Gastrocnemius medialis (tissue), 4 donors: ENCODE data around the gene MYPOP. TPM values are rescaled to one million over a fixed set of nuclear protein-coding genes. Genes with fewer than 3 reads are reported as not detected.

Experiments
- ATAC-seq, 2 donors: fragments of 150-250 bp; one replicate each; pipeline ENCODE4 v1.9.1; 2016
- DNase-seq, 2 donors: peaks; one replicate each; pipeline ENCODE4 v3.0.0-alpha.2; 2019
- H3K27ac ChIP-seq, 4 donors: fragments of 200-600 bp; sonication (generic); 1 replicate in 1 of 4; 2 replicates in 3 of 4; pipeline ENCODE4 v1.5.1; 2016 to 2018; ENCODE audit warnings: mild to moderate bottlenecking in 2 of 4, moderate library complexity in 1 of 4
- H3K27me3 ChIP-seq, 3 donors: fragments of 200-600 bp; sonication (generic) in 2 of 3; 1 replicate in 1 of 3; 2 replicates in 2 of 3; pipeline versions ENCODE4 v1.5.1 to v1.6.0; 2016 to 2019; ENCODE audit warnings: mild to moderate bottlenecking in 1 of 3, moderate library complexity in 1 of 3
- H3K36me3 ChIP-seq, 2 donors: fragments of 200-600 bp; sonication (generic) in 1 of 2; one replicate each; pipeline ENCODE4 v1.5.1; 2017 to 2018
- H3K4me1 ChIP-seq, 2 donors: fragments of 200-600 bp; sonication (generic) in 1 of 2; one replicate each; pipeline ENCODE4 v1.5.1; 2016 to 2017; ENCODE audit warnings: mild to moderate bottlenecking in 2 of 2
- H3K4me3 ChIP-seq, 4 donors: fragments of 200-600 bp; sonication (generic) in 3 of 4; 1 replicate in 1 of 4; 2 replicates in 3 of 4; pipeline ENCODE4 v1.5.1; 2016 to 2019; ENCODE audit warnings: mild to moderate bottlenecking in 2 of 4
- H3K9me3 ChIP-seq, 3 donors: fragments of 200-600 bp; sonication (generic) in 2 of 3; 1 replicate in 1 of 3; 2 replicates in 2 of 3; pipeline ENCODE4 v1.5.1; 2016 to 2019
- CTCF ChIP-seq, 5 experiments: fragments of 450-650 bp in 3 of 5; fragments of 200-600 bp in 2 of 5; sonication (generic) in 2 of 5; IDR thresholded peaks in 4 of 5; conservative IDR thresholded peaks in 1 of 5; 1 replicate in 4 of 5; 2 replicates in 1 of 5; pipeline ENCODE4 v1.5.1; 2016 to 2019; ENCODE audit warnings: antibody characterized with exemption in 5 of 5, mild to moderate bottlenecking in 3 of 5, moderate library complexity in 3 of 5
- POLR2A ChIP-seq, 2 donors: fragments of 450-650 bp; IDR thresholded peaks; one replicate each; pipeline ENCODE4 v1.6.1; 2017; ENCODE audit warnings: antibody characterized with exemption in 2 of 2, mild to moderate bottlenecking in 2 of 2, moderate library complexity in 2 of 2
- in situ Hi-C, 4 donors: fragments of 200-750 bp; cut with MboI; loops; one replicate each; pipeline versions ENCODE4 v1.15.0 to v1.8.0; 2017; ENCODE audit warnings: low sequenced_read_pairs in 4 of 4
- intact Hi-C: fragments of 100-400 bp; cut with DNase I; formaldehyde crosslinking; loops from one replicate; pipeline ENCODE4 v1.15.1; 2023; ENCODE audit warnings: low total_unique reads
- total RNA-seq, 4 donors: library from RNA; depleted of rRNA; stranded (reverse); fragments of >200 nt; gene quantifications; one replicate each; pipeline versions ENCODE4 v1.1.0 to v1.2.3, GENCODE V29; 2016

MYPOP gene
- total RNA-seq, 4 donors from 2014 or later: 5.9 to 12.4 (median 6.3) TPM

- H3K9me3 ChIP-seq: no peaks in the 10 kb centered on the region
- no peak overlapping the region for H3K27ac ChIP-seq
- ATAC-seq: no peak
- no peak for DNase-seq
- H3K4me1 ChIP-seq: peaks cover 5 to 6% of the 10 kb centered on the region in 2 donors
- TF ChIP-seq POLR2A (IDR thresholded peaks at IDR 0.05) (no peak), CTCF (IDR thresholded peaks at IDR 0.05 in 4 of 5, conservative IDR thresholded peaks at IDR 0.05 in 1 of 5) (no peak)
- intact Hi-C loops (no loop called here), in situ Hi-C loops (no loop called here)
- H3K36me3 ChIP-seq: peaks cover 0 to 3% of the 10 kb centered on the region in 2 donors
- H3K27me3 ChIP-seq: no peaks in the 10 kb centered on the region
- no peak overlapping the region for H3K4me3 ChIP-seq
These were observed 11.5 kb downstream of the MYPOP start for GRCh38 chr19:45890877-45891276.

- no peaks in the 10 kb centered on the region for H3K36me3 ChIP-seq
- no peak overlapping the region for H3K27ac ChIP-seq
- TF ChIP-seq CTCF (IDR thresholded peaks at IDR 0.05 in 4 of 5, conservative IDR thresholded peaks at IDR 0.05 in 1 of 5) (no peak), POLR2A (IDR thresholded peaks at IDR 0.05) (no peak)
- in situ Hi-C loops: no loop called here
- no peak overlapping the region for H3K4me3 ChIP-seq
- H3K27me3 ChIP-seq: no peaks in the 10 kb centered on the region
- H3K9me3 ChIP-seq: no peaks in the 10 kb centered on the region
- DNase-seq (no peak), ATAC-seq (no peak)
- peaks cover 15% of the 10 kb centered on the region in 2 donors for H3K4me1 ChIP-seq
- intact Hi-C loops: loop anchor here (5.0 kb wide), 1 partner anchor 122 kb away; the partner anchor contains the start of gene SIX5
These were observed 13.1 kb downstream of the MYPOP start for GRCh38 chr19:45889210-45889885.

- no peaks in the 10 kb centered on the region for H3K9me3 ChIP-seq
- in situ Hi-C loops (no loop called here), intact Hi-C loops (loop anchor here (2.0 to 5.0 kb wide), 2 partner anchors 70 to 120 kb away; partner anchors contain the start of gene SIX5)
- ATAC-seq: no peak
- H3K4me1 ChIP-seq: peaks cover 34 to 36% of the 10 kb centered on the region in 2 donors
- H3K4me3 ChIP-seq: peak overlapping the region; percentile 63 to 84 (median 66)
- DNase-seq: no peak
- H3K27me3 ChIP-seq: no peaks in the 10 kb centered on the region
- peaks cover 0 to 6% of the 10 kb centered on the region in 2 donors for H3K36me3 ChIP-seq
- no peak for TF ChIP-seq CTCF (IDR thresholded peaks at IDR 0.05 in 4 of 5, conservative IDR thresholded peaks at IDR 0.05 in 1 of 5)
- no peak for TF ChIP-seq POLR2A (IDR thresholded peaks at IDR 0.05)
- H3K27ac ChIP-seq: peak overlapping the region; percentile 86 to 95 (median 92)
These were observed 15.2 kb downstream of the MYPOP start for GRCh38 chr19:45887200-45887710.

- DNase-seq (peak; percentile 82 to 89), ATAC-seq (peak; percentile 89 to 91)
- no peaks in the 10 kb centered on the region for H3K27me3 ChIP-seq
- H3K4me3 ChIP-seq: peak overlapping the region; percentile 63 to 84 (median 66)
- H3K27ac ChIP-seq: peak overlapping the region; percentile 86 to 95 (median 92)
- no peaks in the 10 kb centered on the region for H3K9me3 ChIP-seq
- peaks cover 0 to 6% of the 10 kb centered on the region in 2 donors for H3K36me3 ChIP-seq
- H3K4me1 ChIP-seq: peaks cover 34 to 43% of the 10 kb centered on the region in 2 donors
- TF ChIP-seq POLR2A (IDR thresholded peaks at IDR 0.05) (peak; percentile 49 to 63), CTCF (IDR thresholded peaks at IDR 0.05 in 4 of 5, conservative IDR thresholded peaks at IDR 0.05 in 1 of 5) (peak in 1 of 5 experiments; percentile 11)
- in situ Hi-C loops: no loop called here
- intact Hi-C loops: loop anchor here (1.0 to 5.0 kb wide), 5 partner anchors 16 to 1371 kb away; partner anchors contain the start of genes MYPOP, SIX5 and SYMPK
These were observed 15.8 kb downstream of the MYPOP start for GRCh38 chr19:45886427-45887199.
